ENCODE measurements around the gene NCKAP5.

Gene NCKAP5
- long read RNA-seq: 0 reads

DNA sequence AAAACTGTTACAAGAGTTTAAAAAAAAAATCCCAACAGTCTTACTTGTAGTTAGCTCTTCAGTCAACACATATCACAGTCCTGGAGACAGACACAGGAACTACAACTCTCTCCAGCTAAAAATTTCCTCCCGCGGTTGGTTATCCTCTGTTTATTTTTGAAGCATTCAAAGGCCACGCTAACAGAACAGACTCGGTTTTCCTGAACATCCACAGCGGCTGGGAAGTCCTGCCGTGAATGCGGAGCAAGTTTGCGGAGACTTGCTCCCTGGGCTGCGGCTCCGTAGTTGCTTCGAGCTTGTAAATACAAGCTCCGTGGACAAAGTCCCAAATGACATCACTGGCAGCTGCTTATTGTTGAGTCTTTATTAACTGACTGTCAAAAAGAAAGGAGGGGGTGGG is at the start of gene NCKAP5:
NCKAP5 (minus strand) TSS at position 292 of the 400 bp plus-strand sequence. CDS start 50,937 bp downstream, outside the sequence.
- DNase-seq (ENCODE audit: low read depth in 1 of 2, low spot score in 1 of 2): no peak
- no peak within 1 kb of the TSS for H3K4me3 ChIP-seq (replicated peaks; ENCODE audit: insufficient read depth, low read length)

GRCh38 chr2:133609664-133610063 is 41.4 kb upstream of the NCKAP5 start:
- TF ChIP-seq, protein P1, sequence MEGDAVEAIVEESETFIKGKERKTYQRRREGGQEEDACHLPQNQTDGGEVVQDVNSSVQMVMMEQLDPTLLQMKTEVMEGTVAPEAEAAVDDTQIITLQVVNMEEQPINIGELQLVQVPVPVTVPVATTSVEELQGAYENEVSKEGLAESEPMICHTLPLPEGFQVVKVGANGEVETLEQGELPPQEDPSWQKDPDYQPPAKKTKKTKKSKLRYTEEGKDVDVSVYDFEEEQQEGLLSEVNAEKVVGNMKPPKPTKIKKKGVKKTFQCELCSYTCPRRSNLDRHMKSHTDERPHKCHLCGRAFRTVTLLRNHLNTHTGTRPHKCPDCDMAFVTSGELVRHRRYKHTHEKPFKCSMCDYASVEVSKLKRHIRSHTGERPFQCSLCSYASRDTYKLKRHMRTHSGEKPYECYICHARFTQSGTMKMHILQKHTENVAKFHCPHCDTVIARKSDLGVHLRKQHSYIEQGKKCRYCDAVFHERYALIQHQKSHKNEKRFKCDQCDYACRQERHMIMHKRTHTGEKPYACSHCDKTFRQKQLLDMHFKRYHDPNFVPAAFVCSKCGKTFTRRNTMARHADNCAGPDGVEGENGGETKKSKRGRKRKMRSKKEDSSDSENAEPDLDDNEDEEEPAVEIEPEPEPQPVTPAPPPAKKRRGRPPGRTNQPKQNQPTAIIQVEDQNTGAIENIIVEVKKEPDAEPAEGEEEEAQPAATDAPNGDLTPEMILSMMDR (IDR thresholded peaks at IDR 0.05; ENCODE audit: insufficient read depth, low read length): no peak
- TF ChIP-seq POLR2AphosphoS5 (IDR thresholded peaks at IDR 0.05; ENCODE audit: low read depth): no peak
- TF ChIP-seq, protein P2, sequence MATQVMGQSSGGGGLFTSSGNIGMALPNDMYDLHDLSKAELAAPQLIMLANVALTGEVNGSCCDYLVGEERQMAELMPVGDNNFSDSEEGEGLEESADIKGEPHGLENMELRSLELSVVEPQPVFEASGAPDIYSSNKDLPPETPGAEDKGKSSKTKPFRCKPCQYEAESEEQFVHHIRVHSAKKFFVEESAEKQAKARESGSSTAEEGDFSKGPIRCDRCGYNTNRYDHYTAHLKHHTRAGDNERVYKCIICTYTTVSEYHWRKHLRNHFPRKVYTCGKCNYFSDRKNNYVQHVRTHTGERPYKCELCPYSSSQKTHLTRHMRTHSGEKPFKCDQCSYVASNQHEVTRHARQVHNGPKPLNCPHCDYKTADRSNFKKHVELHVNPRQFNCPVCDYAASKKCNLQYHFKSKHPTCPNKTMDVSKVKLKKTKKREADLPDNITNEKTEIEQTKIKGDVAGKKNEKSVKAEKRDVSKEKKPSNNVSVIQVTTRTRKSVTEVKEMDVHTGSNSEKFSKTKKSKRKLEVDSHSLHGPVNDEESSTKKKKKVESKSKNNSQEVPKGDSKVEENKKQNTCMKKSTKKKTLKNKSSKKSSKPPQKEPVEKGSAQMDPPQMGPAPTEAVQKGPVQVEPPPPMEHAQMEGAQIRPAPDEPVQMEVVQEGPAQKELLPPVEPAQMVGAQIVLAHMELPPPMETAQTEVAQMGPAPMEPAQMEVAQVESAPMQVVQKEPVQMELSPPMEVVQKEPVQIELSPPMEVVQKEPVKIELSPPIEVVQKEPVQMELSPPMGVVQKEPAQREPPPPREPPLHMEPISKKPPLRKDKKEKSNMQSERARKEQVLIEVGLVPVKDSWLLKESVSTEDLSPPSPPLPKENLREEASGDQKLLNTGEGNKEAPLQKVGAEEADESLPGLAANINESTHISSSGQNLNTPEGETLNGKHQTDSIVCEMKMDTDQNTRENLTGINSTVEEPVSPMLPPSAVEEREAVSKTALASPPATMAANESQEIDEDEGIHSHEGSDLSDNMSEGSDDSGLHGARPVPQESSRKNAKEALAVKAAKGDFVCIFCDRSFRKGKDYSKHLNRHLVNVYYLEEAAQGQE (IDR thresholded peaks at IDR 0.05; ENCODE audit: insufficient replicate concordance, low read depth): no peak
- no peak for TF ChIP-seq GABPA (IDR thresholded peaks at IDR 0.05; ENCODE audit: low read depth)
- no peak for TF ChIP-seq SPI1 (IDR thresholded peaks at IDR 0.05; ENCODE audit: borderline replicate concordance, low read depth)
- H3K27me3 ChIP-seq (ENCODE audit: insufficient read depth, poor library complexity, severe bottlenecking): no peaks in the 10 kb centered on the region
- DNase-seq (ENCODE audit: low read depth in 1 of 2, low spot score in 1 of 2): no peak
- H3K4me3 ChIP-seq (replicated peaks; ENCODE audit: insufficient read depth, low read length): no peak overlapping the region
- H3K27ac ChIP-seq (replicated peaks): no peak overlapping the region

More for the DNA sequence above, at the start of gene NCKAP5:
- Histone ChIP-seq H3K27me3 (ENCODE audit: insufficient read depth, poor library complexity, severe bottlenecking) (peaks cover 9% of the 10 kb centered on the region), H3K27ac (replicated peaks) (no peak within 1 kb of the TSS)
- no peak for TF ChIP-seq GABPA (IDR thresholded peaks at IDR 0.05; ENCODE audit: low read depth)
- TF ChIP-seq SPI1 (IDR thresholded peaks at IDR 0.05; ENCODE audit: borderline replicate concordance, low read depth): no peak
- no peak for TF ChIP-seq POLR2AphosphoS5 (IDR thresholded peaks at IDR 0.05; ENCODE audit: low read depth)
- TF ChIP-seq, protein P2 (IDR thresholded peaks at IDR 0.05; ENCODE audit: insufficient replicate concordance, low read depth): no peak
- TF ChIP-seq, protein P1 (IDR thresholded peaks at IDR 0.05; ENCODE audit: insufficient read depth, low read length): no peak

DNA sequence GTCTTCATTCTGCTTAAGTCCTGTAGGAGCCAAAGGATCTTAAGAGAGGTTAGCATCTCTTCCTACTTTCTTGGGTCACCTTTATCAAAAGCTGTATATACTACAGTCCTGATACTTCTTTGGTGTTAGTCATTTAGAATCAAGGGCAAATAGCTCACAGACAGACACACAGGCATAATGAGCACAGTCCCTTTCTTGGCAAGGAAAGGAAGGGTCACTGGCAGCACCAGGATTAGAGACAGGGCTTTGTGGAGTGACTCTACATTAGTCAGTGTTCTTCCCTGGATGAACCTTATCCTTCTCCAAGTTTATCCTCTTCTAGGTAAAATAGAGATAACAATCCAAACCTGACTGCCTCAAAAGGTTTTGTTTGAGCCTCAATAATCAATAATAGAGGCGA is 40.0 kb upstream of the NCKAP5 start:
- TF ChIP-seq POLR2AphosphoS5 (IDR thresholded peaks at IDR 0.05; ENCODE audit: low read depth) (no peak), SPI1 (IDR thresholded peaks at IDR 0.05; ENCODE audit: borderline replicate concordance, low read depth) (no peak), GABPA (IDR thresholded peaks at IDR 0.05; ENCODE audit: low read depth) (no peak)
- TF ChIP-seq, protein P2 (IDR thresholded peaks at IDR 0.05; ENCODE audit: insufficient replicate concordance, low read depth): no peak
- TF ChIP-seq, protein P1 (IDR thresholded peaks at IDR 0.05; ENCODE audit: insufficient read depth, low read length): no peak
- Histone ChIP-seq H3K4me3 (replicated peaks; ENCODE audit: insufficient read depth, low read length) (no peak overlapping the region), H3K27me3 (ENCODE audit: insufficient read depth, poor library complexity, severe bottlenecking) (no peaks in the 10 kb centered on the region), H3K27ac (replicated peaks) (no peak overlapping the region)
- DNase-seq (ENCODE audit: low read depth in 1 of 2, low spot score in 1 of 2): no peak

Data from HL-60 (cell line).